ENCODE measurements around the gene PAIP2B.

DNA sequence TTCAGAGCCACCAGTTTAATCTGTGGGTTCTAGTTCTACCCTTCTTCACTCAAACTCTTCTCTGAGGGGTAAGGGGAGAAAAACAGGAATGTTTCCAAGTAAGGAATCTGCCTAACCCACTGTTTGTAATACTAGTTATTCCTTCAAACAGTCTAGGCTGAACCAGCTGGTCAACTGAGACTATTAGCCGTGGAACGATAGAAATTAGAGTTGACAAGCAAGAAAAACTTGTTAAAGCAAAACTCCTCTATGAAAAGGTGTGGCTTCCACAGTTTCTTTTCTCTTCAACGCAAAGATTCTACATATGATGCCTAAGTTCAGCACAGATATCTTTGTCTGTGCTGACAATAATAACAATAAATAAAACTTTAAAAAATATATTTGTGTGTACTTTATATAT, 11.5 kb downstream of the PAIP2B start:
- no peak for TF ChIP-seq EZH2phosphoT487 (IDR thresholded peaks at IDR 0.05; ENCODE audit: low read depth)
- TF ChIP-seq CTCF (IDR thresholded peaks at IDR 0.05; ENCODE audit: low read depth, low read length), result no peak
